ENCODE data around the gene RET. TPM values are rescaled to one million over a fixed set of nuclear protein-coding genes. Genes with fewer than 3 reads are reported as not detected.

Gene RET
- 0.37 TPM in 1 of 2 replicates, not detected in the other for total RNA-seq (2014; rRNA removed; shearing (Covaris generic); ENCODE audit: low replicate concordance)

DNA sequence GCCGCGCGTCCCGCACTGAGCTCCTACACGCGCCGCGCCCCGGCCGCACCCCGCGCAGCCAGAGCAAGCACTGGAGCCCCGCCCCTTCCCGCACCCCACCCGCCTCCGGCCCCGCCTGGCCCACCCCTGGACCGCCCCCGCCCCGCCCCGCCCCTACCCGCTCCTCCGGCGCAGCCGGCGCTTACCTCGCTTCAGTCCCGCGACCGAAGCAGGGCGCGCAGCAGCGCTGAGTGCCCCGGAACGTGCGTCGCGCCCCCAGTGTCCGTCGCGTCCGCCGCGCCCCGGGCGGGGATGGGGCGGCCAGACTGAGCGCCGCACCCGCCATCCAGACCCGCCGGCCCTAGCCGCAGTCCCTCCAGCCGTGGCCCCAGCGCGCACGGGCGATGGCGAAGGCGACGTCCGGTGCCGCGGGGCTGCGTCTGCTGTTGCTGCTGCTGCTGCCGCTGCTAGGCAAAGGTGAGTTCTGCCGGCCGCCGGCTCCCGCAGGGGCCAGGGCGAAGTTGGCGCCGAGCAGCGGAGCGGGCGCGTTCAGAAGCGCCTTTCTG is at the start of gene RET:
Gene RET, plus strand, starts transcription at position 194 of the 545 bp plus-strand sequence. Its CDS starts 190 bp downstream, at position 384.
- in situ Hi-C loops (cut with HindIII; ENCODE audit: low pct_unique_long_range_greater_than_20kb, low sequenced_read_pairs): no loop called here
- DNase-seq (ENCODE audit: low read depth): peak; percentile 45

DNA sequence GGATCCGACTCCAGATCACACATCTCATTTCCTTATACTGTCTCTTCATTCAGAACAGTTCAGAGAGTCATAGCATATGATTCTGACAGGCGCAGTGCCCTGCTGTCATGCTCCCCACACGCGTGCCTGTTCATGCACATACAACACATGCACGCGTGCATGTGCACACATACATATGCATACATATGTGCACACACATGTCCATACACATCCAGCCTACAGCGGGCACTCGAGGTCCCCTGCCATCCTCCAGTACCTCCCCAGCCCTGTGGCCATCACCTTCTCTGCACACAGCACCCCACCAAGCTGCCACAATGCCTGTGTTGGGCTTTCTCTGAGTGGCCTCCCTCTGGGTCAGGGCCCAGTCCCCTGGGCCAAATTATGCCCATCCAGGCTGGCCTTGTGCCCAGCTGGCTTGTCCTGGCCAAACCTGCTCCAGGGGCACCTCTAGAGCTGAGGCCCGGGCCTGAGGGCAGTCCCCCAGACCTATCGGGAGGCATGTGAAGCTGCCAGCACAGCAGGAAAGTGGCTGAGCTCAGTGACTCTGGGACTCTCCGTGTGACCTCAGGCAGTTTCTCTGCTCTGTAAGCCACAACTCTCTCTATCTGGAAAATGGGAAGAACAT is 49.4 kb upstream of the RET start:
- in situ Hi-C loops (cut with HindIII; ENCODE audit: low pct_unique_long_range_greater_than_20kb, low sequenced_read_pairs): no loop called here
- no peak for DNase-seq (ENCODE audit: low read depth)

DNA sequence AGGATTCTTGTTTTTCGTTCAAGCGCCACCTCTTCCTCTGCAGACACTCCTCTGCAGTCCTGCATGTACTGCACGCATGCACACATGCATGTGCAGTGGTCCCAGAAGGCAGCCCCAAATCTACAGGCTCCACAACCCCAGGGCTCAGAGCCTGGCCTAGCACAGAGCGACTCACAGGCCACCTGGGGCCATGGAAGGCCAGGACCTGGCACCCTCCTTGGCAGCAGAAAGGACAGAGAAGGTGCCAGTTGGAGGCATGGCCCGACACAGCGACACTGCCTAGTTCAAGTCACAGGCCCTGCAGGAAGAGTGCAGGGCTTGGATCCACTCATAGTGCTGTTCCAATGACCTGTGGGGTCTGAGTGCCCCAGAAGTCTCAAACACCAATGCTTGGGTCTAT is 48.7 kb upstream of the RET start:
- in situ Hi-C loops (cut with HindIII; ENCODE audit: low pct_unique_long_range_greater_than_20kb, low sequenced_read_pairs): no loop called here
- no peak for DNase-seq (ENCODE audit: low read depth)

DNA sequence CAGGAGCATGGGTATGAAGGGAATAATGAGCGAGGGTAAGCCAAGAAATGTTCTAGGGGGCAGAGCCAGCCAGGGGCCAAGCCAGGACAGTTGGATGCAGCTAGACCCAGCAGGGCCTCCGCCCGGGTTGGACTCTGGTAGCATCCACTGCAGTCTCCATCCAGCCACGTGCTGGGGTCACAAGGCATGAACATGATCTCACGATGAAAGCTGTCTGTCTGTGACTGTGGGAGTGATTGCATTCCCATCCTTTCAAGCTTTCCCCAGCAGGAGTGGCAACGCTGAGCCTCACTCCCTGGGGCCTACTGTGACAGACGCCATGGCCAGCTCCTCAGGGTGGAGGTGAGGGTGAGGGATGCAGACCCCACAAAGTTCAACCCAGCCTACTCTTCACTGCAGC is 47.8 kb upstream of the RET start:
- DNase-seq (ENCODE audit: low read depth): no peak
- in situ Hi-C loops (cut with HindIII; ENCODE audit: low pct_unique_long_range_greater_than_20kb, low sequenced_read_pairs): no loop called here

DNA sequence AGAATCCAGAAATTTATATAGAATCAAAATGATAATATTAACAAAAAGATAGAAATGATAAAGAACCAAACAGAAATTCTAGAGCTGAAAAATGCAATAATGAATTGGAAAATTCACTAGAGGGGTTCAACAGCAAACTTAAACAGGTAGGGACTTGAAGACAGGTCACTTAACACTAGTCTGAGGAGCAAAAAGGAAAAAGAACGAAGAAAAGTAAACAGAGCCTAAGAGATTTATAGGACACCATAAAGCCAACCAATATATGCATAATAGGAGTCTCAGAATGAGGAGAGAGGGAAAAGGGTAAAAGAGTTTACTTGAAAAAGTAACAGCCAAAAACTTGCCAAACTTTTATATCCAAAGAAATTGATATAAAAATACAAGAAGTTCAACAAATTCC is 44.3 kb upstream of the RET start:
- in situ Hi-C loops (cut with HindIII; ENCODE audit: low pct_unique_long_range_greater_than_20kb, low sequenced_read_pairs): no loop called here
- DNase-seq (ENCODE audit: low read depth): no peak

DNA sequence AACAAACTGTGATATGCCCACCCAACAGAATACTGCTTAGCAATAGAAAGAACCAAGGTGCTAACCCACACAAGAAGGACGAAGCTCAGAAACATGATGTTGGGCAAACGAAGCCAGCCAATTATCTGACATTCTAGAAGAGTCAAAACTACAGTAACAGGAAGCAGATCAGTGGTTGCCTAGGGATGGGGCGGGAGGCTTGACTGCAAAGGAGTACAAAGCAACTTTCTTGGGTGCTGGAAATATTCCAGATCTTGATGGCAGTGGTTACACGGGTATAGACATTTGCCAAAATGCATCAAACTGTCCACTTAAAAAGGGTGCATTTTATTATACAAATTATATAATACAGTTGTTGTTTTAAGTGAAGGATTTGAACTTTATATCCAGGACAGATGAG is 41.1 kb upstream of the RET start:
- in situ Hi-C loops (cut with HindIII; ENCODE audit: low pct_unique_long_range_greater_than_20kb, low sequenced_read_pairs): no loop called here
- no peak for DNase-seq (ENCODE audit: low read depth)

DNA sequence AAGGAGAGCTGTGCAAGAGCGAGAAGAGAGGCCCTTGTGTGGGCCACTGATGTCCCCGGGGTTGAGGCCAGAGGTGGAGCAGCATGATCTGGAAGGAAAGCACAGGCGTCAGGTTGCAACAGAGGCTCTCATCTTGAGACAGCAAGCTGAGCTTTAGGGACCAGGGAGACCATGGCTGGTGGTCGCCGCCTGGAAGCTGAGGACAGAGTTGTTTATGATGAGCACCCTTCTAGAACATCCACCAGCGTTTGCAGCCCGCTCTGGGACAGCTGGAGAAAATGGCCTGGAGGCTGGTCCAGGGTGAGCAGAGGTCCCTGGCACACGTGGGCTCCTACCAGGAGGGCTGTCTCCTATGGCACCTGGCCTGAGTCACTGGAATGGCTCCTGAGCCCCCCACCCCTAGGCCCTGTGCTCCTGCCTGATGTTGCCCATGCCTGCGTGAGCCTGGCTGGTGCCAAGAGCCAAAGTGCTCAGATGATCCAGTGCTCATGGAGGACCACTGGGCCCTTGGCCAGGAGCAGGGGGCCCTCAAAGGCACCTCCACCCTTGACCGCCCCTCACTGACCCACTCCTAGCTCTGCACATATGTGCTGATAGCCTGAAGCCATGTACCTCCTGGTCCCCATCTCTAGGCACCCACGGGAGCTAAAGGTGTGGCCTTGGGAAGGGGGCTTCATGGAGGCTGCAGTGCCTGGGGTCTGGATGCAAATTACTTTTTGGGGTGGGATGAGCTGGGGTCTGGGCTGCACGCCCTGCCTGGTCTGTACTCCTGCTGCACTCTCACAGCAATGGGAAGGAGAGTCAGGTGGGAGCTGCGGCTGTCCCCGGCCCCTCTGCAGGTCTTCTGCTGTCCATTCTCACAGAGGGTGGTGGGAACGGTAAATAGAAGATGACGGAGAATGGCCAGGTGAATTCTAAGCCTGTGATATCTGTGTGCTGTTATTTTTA is 40.1 kb upstream of the RET start:
- in situ Hi-C loops (cut with HindIII; ENCODE audit: low pct_unique_long_range_greater_than_20kb, low sequenced_read_pairs): no loop called here
- no peak for DNase-seq (ENCODE audit: low read depth)

DNA sequence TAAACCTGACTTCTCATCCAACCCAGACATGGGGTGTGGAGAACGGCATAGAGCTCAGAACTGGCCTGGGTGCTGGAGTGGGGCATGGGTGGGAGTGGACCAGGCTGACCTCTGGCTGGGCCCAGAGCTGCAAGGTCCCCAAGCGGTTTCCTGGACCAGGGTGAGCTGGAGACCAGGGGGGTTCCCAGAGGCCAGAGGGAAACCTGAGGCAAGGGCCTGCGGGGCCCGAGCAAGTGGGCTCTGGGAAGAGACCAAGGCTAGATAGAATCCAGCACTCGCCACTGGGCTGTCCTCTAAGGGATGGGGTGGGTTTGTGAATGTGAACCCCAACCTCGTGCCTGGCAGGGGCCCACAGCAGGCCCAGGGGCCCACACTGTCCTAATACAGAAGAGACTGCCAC is 39.4 kb upstream of the RET start:
- in situ Hi-C loops (cut with HindIII; ENCODE audit: low pct_unique_long_range_greater_than_20kb, low sequenced_read_pairs): no loop called here
- no peak for DNase-seq (ENCODE audit: low read depth)

DNA sequence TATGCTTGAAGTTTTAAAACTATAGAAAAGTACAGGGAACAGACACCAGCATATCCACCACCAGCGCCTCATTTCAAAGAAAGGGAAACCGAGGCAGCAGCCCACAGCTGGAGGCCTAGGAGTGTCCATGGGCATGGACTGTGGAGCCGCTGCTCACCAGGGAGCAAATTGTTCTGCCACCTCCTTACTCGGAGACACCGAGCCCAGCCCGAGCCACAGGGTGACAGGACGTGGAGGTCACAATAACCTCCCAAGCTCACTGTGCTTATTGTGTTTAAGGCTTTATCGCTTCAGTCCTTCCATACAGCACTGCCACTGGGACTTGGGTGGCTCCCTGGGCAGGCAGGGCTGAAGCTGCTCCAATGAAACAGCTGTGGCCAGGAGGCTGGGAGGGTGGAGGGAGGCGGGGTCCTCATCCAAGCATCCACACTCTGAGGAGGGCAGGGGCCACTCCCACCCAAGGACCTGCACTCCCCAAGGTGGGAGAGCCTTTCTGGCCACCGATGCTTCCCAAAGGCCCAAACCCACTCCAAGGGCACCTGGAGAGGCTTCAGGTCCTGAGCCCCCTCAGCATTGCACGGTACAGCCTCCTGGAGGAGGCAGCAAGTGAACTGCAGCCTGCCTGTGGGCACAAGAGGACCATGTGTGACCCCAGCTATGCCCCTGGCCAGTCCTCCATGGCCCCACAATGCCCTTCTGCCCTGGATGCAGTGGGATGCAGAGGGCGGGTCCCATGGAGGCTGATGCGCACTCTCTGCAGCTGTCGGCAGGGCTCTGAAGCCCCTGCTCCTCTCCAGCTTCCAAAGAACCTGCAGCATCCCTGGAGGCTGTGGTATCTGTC is 38.7 kb upstream of the RET start:
- no peak for DNase-seq (ENCODE audit: low read depth)
- in situ Hi-C loops (cut with HindIII; ENCODE audit: low pct_unique_long_range_greater_than_20kb, low sequenced_read_pairs): no loop called here

DNA sequence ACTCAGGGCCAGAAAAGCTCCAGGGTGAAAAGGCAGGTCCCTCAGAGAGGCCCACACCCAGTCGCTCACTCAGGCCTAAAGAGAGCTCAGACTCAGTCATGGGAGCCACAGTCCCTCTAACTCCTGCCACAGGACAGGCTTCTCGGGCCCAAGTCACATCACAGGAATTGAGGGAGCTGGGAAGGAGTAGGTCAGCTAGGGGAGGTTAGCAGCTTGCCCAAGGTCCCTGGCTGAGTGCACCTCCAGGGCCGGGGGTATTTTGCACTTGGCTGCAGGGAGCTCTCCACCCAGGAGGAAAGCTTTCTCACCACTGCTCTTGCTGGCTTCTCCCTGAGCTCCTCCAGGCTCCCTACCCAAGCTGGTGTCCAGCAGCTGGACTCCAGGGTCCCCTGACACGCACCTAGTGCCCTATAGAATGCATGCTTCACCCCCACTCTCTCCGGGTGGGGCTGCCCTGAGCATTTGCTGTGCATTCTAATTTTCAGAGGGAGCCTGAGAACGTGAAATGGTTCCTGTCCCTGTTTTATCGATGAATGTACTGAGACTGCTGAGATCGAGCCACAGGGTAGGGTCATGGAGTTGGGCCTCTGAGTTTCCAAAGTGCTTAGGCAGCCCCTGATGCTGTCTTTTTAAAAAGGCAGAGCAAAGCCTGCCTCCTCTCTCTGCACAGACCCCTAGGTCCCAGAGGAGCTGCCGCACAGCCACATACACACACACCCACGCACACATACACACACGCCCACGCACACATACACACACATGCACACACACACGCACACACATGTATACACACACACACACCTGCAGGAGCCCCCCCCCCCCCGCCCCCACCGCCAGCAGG is 37.9 kb upstream of the RET start:
- in situ Hi-C loops (cut with HindIII; ENCODE audit: low pct_unique_long_range_greater_than_20kb, low sequenced_read_pairs): no loop called here
- no peak for DNase-seq (ENCODE audit: low read depth)

DNA sequence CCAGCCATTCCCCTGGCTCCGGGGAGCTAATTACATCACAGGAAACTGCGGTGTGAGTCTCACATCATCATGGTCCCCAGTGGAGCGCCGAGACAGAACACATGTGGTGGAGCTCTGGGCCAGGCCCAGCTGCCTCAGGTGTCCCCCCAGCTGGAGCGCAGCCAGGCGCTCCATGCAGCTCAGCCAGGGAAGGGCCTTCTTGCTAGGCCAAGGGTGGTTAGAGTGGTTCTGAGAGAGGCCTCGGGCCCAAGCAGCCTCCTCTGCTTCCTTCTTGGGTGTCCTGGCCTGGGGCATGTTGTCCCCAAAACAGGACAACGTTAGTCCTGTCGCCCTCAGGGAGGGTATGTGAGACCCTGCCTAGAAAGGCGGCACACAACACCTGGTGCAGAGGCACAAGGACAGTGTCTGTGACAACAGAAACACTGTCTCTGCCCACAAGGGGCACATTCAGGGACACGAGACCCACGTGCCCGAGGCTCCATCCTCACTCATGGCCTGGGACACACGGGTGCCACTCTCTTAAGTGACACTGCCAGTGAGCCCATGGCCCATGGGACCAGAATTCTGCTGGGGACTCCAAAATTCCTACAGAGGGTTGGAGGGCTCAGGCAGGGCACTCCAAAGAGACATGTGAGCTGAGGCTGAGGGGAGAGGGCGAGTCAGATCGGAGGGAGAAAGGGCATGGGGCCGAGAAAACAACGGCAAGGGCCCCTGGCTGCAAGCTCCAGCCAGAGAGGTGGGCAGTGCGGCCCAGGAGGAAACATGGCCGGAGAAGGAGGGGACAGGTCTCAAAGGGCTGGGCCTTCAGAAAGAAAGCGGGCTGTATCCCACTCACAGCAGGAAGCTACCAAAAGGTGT is 37.0 kb upstream of the RET start:
- in situ Hi-C loops (cut with HindIII; ENCODE audit: low pct_unique_long_range_greater_than_20kb, low sequenced_read_pairs): no loop called here
- DNase-seq (ENCODE audit: low read depth): no peak

DNA sequence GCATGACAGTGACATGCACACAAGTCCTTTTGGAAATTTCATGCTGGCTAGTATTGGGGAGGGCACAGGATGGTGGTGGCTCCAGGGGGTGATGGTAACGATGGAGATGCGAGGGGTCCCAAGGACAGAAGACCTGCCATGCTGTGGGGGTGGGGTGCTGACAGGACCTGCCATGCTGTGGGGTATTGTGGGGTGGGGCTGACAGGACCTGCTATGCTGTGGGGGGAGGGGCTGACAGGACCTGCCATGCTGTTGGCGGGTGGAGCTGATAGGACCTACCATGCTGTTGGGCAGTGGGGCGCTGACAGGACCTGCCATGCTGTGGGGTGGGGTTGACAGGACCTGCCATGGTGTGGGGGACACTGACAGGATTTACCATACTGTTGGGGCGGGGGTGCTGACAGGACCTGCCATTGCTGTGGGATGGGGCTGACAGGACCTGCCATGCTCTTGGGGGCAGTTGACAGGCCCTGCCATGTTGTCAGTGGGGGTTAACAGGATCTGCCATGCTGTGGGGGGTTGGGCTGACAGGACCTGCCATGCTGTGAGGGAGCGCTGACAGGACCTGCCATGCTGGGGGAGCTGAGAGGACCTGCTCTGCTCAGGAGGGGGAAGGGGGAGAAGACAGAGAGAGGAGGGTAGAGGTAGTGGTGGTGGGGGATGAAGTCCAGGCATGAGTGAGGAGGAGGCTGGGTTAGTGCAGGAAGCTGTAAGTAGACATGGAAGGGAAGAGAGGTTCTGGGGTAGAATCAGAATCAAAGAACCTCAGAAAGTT is 36.2 kb upstream of the RET start:
- DNase-seq (ENCODE audit: low read depth): no peak
- in situ Hi-C loops (cut with HindIII; ENCODE audit: low pct_unique_long_range_greater_than_20kb, low sequenced_read_pairs): no loop called here

DNA sequence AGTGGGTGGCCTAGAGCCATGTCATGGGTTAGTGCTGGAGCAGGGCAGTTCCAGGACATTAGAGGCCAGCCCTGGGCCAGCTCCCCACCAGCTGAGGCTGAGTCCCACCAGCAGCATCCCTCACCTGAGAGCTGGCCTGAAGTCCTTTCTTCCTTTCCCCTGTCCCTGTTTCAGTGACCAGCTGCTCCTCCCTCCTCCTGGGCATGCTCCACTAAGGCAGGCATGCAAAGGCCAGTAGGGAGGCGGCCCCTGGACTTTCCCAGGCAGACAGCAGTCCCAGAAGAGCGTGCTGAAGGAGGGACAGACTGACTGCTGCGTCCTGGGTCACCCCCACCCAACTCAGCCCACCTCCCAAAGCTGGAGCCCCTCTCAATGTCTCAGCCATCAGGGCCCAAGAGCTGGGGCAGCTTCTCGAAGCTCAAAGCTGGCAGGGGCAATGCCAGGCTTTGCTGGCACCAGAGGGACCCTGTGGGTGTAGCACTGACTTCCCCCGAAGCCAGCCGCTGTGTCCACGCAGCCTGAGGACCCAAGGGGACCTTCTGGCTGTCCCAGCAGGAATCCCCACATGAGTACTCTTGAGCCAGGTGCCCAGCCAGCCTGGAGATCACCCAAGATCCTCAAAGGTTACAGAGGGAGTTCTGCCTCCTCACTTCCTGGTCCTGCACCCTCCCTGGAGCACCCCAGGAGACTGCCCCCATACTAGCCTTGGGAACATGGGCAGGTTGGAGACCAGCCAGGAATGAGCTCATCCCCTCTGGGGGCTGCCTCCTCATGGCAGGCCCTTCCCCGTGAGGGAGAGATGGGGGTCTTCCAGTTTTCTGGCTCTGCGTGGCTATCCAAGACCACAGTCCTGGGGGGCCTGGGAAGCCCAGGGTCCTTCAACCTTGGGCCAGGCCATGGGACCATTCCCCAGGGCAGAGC is 35.2 kb upstream of the RET start:
- in situ Hi-C loops (cut with HindIII; ENCODE audit: low pct_unique_long_range_greater_than_20kb, low sequenced_read_pairs): no loop called here
- DNase-seq (ENCODE audit: low read depth): no peak

DNA sequence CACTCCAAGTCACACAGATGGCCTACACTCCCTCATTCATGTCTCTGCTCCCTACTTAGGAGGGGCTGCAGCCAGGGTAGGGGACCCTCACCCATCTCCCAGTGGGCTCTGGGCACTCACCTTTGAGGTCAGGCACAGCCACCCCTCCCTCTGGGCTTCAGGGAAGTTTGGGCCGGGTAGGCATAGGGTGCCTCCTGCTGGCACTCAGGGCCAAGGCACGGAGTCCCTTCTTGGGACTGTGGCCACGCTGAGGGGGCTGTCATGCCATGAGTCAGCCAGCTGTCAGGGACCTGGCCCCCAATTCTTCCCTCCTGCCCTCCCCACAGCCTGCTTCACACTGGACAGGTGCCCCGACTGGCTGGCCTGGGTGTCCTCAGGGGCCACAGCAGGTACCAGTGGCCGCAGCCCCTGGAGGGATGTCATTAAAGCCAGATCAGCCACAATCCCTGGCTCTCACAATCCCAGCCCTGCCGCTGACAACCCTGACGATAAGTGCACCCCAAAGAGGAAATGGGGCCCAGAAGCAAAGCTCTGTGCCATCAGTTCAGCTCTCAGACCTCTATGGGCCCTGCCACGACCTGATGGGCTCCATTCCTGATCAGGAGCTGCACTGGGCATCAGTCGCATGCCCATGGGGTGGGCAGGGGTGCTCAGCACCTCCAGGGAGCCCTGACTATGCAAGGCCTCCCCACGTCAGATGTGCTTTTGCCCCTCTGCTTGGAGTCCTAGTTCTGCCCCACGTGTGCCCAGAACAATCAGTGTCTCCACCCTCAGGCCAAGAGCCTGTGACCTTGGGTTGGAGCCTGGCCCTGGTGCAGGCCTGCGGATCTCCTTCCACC is 34.1 kb upstream of the RET start:
- no peak for DNase-seq (ENCODE audit: low read depth)
- in situ Hi-C loops (cut with HindIII; ENCODE audit: low pct_unique_long_range_greater_than_20kb, low sequenced_read_pairs): no loop called here

All from Caki2 (cell line).